GM21447 (cell line): ENCODE data around the gene CYP4F8.
"Not testable (repeated sequence)": the region's sequence is repeated elsewhere in the genome, so short reads cannot be mapped to it uniquely, and the experiment has no call there.

Experiments used
- ATAC-seq: cut with Tn5 transposase; IDR thresholded peaks from one replicate; pipeline ENCODE4 v1.9.1; 2021; ENCODE audit not compliant: unreplicated experiment

Gene CYP4F8

GRCh38 chr19:15614507-15615379, at the start of gene CYP4F8:
TSS of gene CYP4F8 (plus strand) at chr19:15615218. CDS start at chr19:15615617, 399 bp downstream.
- no peak for ATAC-seq

- ATAC-seq = no peak
These were observed 44.6 kb upstream of the CYP4F8 start for GRCh38 chr19:15570420-15570819.

GRCh38 chr19:15575406-15575805, 39.6 kb upstream of the CYP4F8 start:
- no peak for ATAC-seq

- no peak for ATAC-seq
These were observed 38.4 kb upstream of the CYP4F8 start for GRCh38 chr19:15576526-15577156.

- ATAC-seq = no peak
These were observed 37.7 kb upstream of the CYP4F8 start for GRCh38 chr19:15577184-15577771.

GRCh38 chr19:15583346-15583745, 31.7 kb upstream of the CYP4F8 start:
- no peak for ATAC-seq

- no peak for ATAC-seq
These were observed 30.9 kb upstream of the CYP4F8 start for GRCh38 chr19:15584095-15584494.

GRCh38 chr19:15584541-15585115, 30.4 kb upstream of the CYP4F8 start:
- ATAC-seq = no peak

- no peak for ATAC-seq
These were observed 27.4 kb upstream of the CYP4F8 start for GRCh38 chr19:15587663-15588062.

GRCh38 chr19:15588265-15588664, 26.8 kb upstream of the CYP4F8 start:
- no peak for ATAC-seq

GRCh38 chr19:15589760-15590451, 25.1 kb upstream of the CYP4F8 start:
- no peak for ATAC-seq

- ATAC-seq = no peak
These were observed 23.2 kb upstream of the CYP4F8 start for GRCh38 chr19:15591796-15592195.

GRCh38 chr19:15592506-15592905, 22.5 kb upstream of the CYP4F8 start:
- not testable (repeated sequence) for ATAC-seq

- ATAC-seq = not testable (repeated sequence)
These were observed 21.3 kb upstream of the CYP4F8 start for GRCh38 chr19:15593766-15594165.

GRCh38 chr19:15595069-15595468, 19.9 kb upstream of the CYP4F8 start:
- no peak for ATAC-seq

GRCh38 chr19:15607978-15608925, 6.8 kb upstream of the CYP4F8 start:
- not testable (repeated sequence) for ATAC-seq

- no peak for ATAC-seq
These were observed 5.8 kb upstream of the CYP4F8 start for GRCh38 chr19:15609261-15609660.

GRCh38 chr19:15612342-15612741, 2.7 kb upstream of the CYP4F8 start:
- ATAC-seq = no peak

- no peak for ATAC-seq
These were observed 1.7 kb upstream of the CYP4F8 start for GRCh38 chr19:15613338-15613737.

- ATAC-seq = no peak
These were observed 508 bp downstream of the CYP4F8 start for GRCh38 chr19:15615526-15615925.
